ENCODE results near the gene NFE2L2. TPM values are rescaled to one million over a fixed set of nuclear protein-coding genes. Genes with fewer than 3 reads are reported as not detected.

The NFE2L2 gene
- total and polyA plus RNA-seq, 9 of the 15 experiments (the other 6 are each of a cell fraction or from before 2014, with no cell fraction given) = 29.3 to 120 (median 59.3) TPM

DNA sequence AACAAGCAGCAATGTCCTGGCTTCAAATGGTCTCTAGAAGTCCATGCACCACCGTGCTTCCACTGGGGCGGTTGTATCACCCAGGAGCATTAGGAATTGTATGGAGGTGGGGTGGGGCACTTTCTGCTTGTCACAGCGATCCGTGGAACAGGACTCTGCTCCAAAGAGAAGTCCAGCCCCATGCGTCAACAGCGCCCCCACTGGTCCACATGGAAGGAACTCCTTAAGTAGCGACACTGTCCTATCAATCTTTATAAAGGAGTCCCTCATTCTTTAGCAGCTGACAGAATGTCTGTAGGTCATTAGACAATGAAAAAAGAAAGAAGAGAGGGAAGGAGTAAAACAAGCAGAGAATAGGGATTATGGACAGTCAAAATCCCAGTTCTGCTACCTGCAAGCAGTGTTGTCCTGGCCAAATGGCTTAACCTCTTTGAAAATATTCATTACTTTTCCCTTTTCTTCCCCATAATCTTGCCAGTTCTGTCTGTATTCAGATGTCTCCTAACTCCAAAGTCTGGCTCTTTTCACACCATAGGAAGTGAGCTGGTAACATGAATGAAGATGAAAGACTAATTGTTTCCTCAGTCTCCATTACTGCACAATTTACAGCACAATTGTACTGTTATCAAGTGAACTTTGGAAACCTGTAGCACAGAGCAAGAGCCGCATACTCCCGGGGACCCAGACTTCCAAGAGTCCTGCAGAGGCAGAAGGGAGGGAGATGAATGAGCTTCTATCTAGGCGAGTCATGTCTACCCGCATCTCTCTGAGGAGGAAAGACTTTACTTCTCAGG lies 9.9 kb downstream of the NFE2L2 start (continued):
- TF ChIP-seq SMAD2 (IDR thresholded peaks at IDR 0.05; ENCODE audit: low read depth, low read length) (no peak), ZNF668 (CRISPR knock-in tag; IDR thresholded peaks at IDR 0.05) (no peak), SMARCB1 (IDR thresholded peaks at IDR 0.05; ENCODE audit: insufficient read length, low read depth) (no peak), GTF2F1 (IDR thresholded peaks at IDR 0.05; ENCODE audit: low read depth, low read length) (no peak), HDAC8 (tag; IDR thresholded peaks at IDR 0.05) (no peak), EWSR1 (IDR thresholded peaks at IDR 0.05; ENCODE audit: borderline replicate concordance, low read depth, partially characterized antibody) (no peak), ZNF584 (CRISPR knock-in tag; IDR thresholded peaks at IDR 0.05; ENCODE audit: low read depth) (no peak), KDM1A (IDR thresholded peaks at IDR 0.05) (no peak), CCAR2 (IDR thresholded peaks at IDR 0.05; ENCODE audit: low read depth, low read length) (no peak), SP1 (CRISPR knock-in tag; IDR thresholded peaks at IDR 0.05) (peak; percentile 67; the same call in 1 of the 2 replicates), NFYB (IDR thresholded peaks at IDR 0.05; ENCODE audit: extremely low read depth, insufficient read length) (no peak), FOXP1 (CRISPR knock-in tag; IDR thresholded peaks at IDR 0.05) (no peak), GABPB2 (CRISPR knock-in tag; conservative IDR thresholded peaks at IDR 0.05) (0 out of 2 replicates have a peak, but pooled peaks have one; percentile 18), HLTF (IDR thresholded peaks at IDR 0.05) (no peak), BRD4 (IDR thresholded peaks at IDR 0.05) (no peak), IFI16 (CRISPR knock-in tag; IDR thresholded peaks at IDR 0.05) (no peak), ZFX (CRISPR knock-in tag; IDR thresholded peaks at IDR 0.05) (no peak), RAD51 (IDR thresholded peaks at IDR 0.05; ENCODE audit: borderline replicate concordance, low read depth) (no peak)
- TF ChIP-seq, protein P1, sequence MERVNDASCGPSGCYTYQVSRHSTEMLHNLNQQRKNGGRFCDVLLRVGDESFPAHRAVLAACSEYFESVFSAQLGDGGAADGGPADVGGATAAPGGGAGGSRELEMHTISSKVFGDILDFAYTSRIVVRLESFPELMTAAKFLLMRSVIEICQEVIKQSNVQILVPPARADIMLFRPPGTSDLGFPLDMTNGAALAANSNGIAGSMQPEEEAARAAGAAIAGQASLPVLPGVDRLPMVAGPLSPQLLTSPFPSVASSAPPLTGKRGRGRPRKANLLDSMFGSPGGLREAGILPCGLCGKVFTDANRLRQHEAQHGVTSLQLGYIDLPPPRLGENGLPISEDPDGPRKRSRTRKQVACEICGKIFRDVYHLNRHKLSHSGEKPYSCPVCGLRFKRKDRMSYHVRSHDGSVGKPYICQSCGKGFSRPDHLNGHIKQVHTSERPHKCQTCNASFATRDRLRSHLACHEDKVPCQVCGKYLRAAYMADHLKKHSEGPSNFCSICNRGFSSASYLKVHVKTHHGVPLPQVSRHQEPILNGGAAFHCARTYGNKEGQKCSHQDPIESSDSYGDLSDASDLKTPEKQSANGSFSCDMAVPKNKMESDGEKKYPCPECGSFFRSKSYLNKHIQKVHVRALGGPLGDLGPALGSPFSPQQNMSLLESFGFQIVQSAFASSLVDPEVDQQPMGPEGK (CRISPR knock-in tag; IDR thresholded peaks at IDR 0.05; ENCODE audit: borderline replicate concordance) = no peak
- TF ChIP-seq, protein P2, sequence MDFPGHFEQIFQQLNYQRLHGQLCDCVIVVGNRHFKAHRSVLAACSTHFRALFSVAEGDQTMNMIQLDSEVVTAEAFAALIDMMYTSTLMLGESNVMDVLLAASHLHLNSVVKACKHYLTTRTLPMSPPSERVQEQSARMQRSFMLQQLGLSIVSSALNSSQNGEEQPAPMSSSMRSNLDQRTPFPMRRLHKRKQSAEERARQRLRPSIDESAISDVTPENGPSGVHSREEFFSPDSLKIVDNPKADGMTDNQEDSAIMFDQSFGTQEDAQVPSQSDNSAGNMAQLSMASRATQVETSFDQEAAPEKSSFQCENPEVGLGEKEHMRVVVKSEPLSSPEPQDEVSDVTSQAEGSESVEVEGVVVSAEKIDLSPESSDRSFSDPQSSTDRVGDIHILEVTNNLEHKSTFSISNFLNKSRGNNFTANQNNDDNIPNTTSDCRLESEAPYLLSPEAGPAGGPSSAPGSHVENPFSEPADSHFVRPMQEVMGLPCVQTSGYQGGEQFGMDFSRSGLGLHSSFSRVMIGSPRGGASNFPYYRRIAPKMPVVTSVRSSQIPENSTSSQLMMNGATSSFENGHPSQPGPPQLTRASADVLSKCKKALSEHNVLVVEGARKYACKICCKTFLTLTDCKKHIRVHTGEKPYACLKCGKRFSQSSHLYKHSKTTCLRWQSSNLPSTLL (IDR thresholded peaks at IDR 0.05) = no peak
- TF ChIP-seq, protein P3, sequence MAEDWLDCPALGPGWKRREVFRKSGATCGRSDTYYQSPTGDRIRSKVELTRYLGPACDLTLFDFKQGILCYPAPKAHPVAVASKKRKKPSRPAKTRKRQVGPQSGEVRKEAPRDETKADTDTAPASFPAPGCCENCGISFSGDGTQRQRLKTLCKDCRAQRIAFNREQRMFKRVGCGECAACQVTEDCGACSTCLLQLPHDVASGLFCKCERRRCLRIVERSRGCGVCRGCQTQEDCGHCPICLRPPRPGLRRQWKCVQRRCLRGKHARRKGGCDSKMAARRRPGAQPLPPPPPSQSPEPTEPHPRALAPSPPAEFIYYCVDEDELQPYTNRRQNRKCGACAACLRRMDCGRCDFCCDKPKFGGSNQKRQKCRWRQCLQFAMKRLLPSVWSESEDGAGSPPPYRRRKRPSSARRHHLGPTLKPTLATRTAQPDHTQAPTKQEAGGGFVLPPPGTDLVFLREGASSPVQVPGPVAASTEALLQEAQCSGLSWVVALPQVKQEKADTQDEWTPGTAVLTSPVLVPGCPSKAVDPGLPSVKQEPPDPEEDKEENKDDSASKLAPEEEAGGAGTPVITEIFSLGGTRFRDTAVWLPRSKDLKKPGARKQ (CRISPR knock-in tag; IDR thresholded peaks at IDR 0.05) = no peak
- TF ChIP-seq, protein P4, sequence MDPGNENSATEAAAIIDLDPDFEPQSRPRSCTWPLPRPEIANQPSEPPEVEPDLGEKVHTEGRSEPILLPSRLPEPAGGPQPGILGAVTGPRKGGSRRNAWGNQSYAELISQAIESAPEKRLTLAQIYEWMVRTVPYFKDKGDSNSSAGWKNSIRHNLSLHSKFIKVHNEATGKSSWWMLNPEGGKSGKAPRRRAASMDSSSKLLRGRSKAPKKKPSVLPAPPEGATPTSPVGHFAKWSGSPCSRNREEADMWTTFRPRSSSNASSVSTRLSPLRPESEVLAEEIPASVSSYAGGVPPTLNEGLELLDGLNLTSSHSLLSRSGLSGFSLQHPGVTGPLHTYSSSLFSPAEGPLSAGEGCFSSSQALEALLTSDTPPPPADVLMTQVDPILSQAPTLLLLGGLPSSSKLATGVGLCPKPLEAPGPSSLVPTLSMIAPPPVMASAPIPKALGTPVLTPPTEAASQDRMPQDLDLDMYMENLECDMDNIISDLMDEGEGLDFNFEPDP (CRISPR knock-in tag; IDR thresholded peaks at IDR 0.05) = no peak

Data from K562 (cell line).